ENCODE data around the gene GNB4.

The GNB4 gene

GRCh38 chr3:179355996-179356395 lies 95.3 kb downstream of the GNB4 start:
- no peak for DNase-seq (ENCODE audit: low read depth in 2 of 2)

GRCh38 chr3:179348325-179349013 lies 102.8 kb downstream of the GNB4 start:
- no peak for DNase-seq (ENCODE audit: low read depth in 2 of 2)

- peak; percentile 71 to 82 for DNase-seq (ENCODE audit: low read depth in 2 of 2)
These were observed 103.7 kb downstream of the GNB4 start, which contains the start of gene MFN1 for GRCh38 chr3:179347345-179348194. MFN1 (plus strand) TSS chr3:179347709; CDS start chr3:179348852, 1,143 bp downstream.

Measured in stimulated activated CD8-positive, alpha-beta memory T cell treated with anti-CD3 and anti-CD28 coated beads, Interleukin-15, amount 100 ng/mL, for 4 hours (primary cell).